OCI-LY7 (cell line): ENCODE measurements around the gene SLC30A1.

Experiments used
- CTCF ChIP-seq: fragments of 200-600 bp; sonication (generic); conservative IDR thresholded peaks from 2 replicates; pipeline ENCODE4 v1.5.1; 2014; ENCODE audit warnings: mild to moderate bottlenecking, antibody characterized with exemption, low read length, moderate library complexity, mixed read lengths
- EZH2phosphoT487 ChIP-seq: fragments of 200-600 bp; sonication (generic); IDR thresholded peaks from 2 replicates; pipeline ENCODE4 v1.6.1; 2018; ENCODE audit warnings: low read depth, borderline replicate concordance, mild to moderate bottlenecking, mixed run types, antibody characterized with exemption, low read length, moderate library complexity, mixed read lengths

- TF ChIP-seq CTCF (no peak), EZH2phosphoT487 (no peak)
Measured at GRCh38 chr1:211606914-211607753, 28.2 kb upstream of the SLC30A1 start.
